B cell (primary cell): ENCODE results near the gene CKAP2L. TPM values are rescaled to one million over a fixed set of nuclear protein-coding genes. Genes with fewer than 3 reads are reported as not detected.

Experiments
- ATAC-seq: fragments of 200-7000 bp; cut with Tn5 transposase; one replicate; pipeline ENCODE4 v1.10.0; 2021; ENCODE audit warnings: low read depth, mild to moderate bottlenecking, moderate number of reproducible peaks, moderate library complexity
- CTCF ChIA-PET: fragments of 350-600 bp; sonication (Branson Sonifier 250); formaldehyde crosslinking; loops from one replicate; lab custom pipeline; 2021; ENCODE audit warnings: antibody characterized with exemption, inconsistent platforms; lab: Charles Lee
- POLR2A ChIA-PET: fragments of 350-600 bp; sonication (Branson Sonifier 250); formaldehyde crosslinking; loops from one replicate; lab custom pipeline; 2021; ENCODE audit warnings: antibody characterized with exemption; lab: Charles Lee
- DNase-seq: peaks from one replicate; pipeline ENCODE4 v3.0.0; 2013
- H2AFZ ChIP-seq: 2 replicates; pipeline ENCODE4 v1.6.1; 2012; ENCODE audit warnings: mild to moderate bottlenecking, low read depth, low read length; ENCODE audit not compliant: insufficient read depth, poor library complexity, severe bottlenecking
- H3K27ac ChIP-seq, 2 donors: 1 replicate in 1 of 2; 2 replicates in 1 of 2; pipeline ENCODE4 v1.5.1; 2012 to 2013; ENCODE audit warnings: low read length in 2 of 2, mild to moderate bottlenecking in 2 of 2, moderate library complexity in 1 of 2
- H3K27me3 ChIP-seq, 4 experiments: fragments of 200-600 bp in 1 of 4; sonication (generic) in 1 of 4; replicated peaks in 1 of 4; 1 replicate in 2 of 4; 2 replicates in 2 of 4; pipeline versions ENCODE4 v1.6.1 to v1.7.0; 2013 to 2016; ENCODE audit warnings: low read length in 3 of 4, mild to moderate bottlenecking in 2 of 4, mixed read lengths in 1 of 4, moderate library complexity in 1 of 4; ENCODE audit not compliant: insufficient read depth in 4 of 4, control insufficient read depth in 3 of 4; ENCODE audit errors: control extremely low read depth in 1 of 4
- H3K36me3 ChIP-seq, 2 experiments: replicated peaks in 1 of 2; 1 replicate in 1 of 2; 2 replicates in 1 of 2; pipeline versions ENCODE4 v1.6.1 to v1.7.1; 2013; ENCODE audit warnings: low read length in 1 of 2; ENCODE audit not compliant: insufficient read depth in 2 of 2, control insufficient read depth in 1 of 2; ENCODE audit errors: control extremely low read depth in 1 of 2, extremely low read depth in 1 of 2
- H3K4me1 ChIP-seq, 2 donors: fragments of 200-600 bp in 1 of 2; sonication (generic) in 1 of 2; 1 replicate in 1 of 2; 2 replicates in 1 of 2; pipeline versions ENCODE4 v1.5.1 to v1.6.1; 2013 to 2017; ENCODE audit warnings: low read length in 2 of 2; ENCODE audit not compliant: control insufficient read depth in 2 of 2, insufficient read depth in 2 of 2
- H3K4me2 ChIP-seq: replicated peaks from 2 replicates; pipeline ENCODE3; 2012; ENCODE audit warnings: mild to moderate bottlenecking, low read depth, low read length; ENCODE audit not compliant: poor library complexity, severe bottlenecking
- H3K4me3 ChIP-seq, 5 experiments: fragments of 200-600 bp in 1 of 5; sonication (generic) in 1 of 5; 1 replicate in 3 of 5; 2 replicates in 2 of 5; pipeline versions ENCODE4 v1.5.1 to v1.7.0; 2011 to 2016; ENCODE audit warnings: low read length in 4 of 5, mild to moderate bottlenecking in 4 of 5, low read depth in 2 of 5, control low read depth in 1 of 5, moderate library complexity in 1 of 5; ENCODE audit not compliant: insufficient read depth in 1 of 5; ENCODE audit errors: control extremely low read depth in 1 of 5, extremely low read depth in 1 of 5
- H3K79me2 ChIP-seq: fragments of 200-600 bp; sonication (generic); one replicate; pipeline ENCODE4 v1.6.0; 2016; ENCODE audit warnings: low read length; ENCODE audit not compliant: control insufficient read depth, insufficient read depth
- H3K9ac ChIP-seq: fragments of 200-600 bp; sonication (generic); 2 replicates; pipeline ENCODE4 v1.6.1; 2017; ENCODE audit warnings: mild to moderate bottlenecking, low read length, moderate library complexity
- H3K9me3 ChIP-seq, 3 donors: one replicate each; pipeline versions ENCODE4 v1.6.1 to v1.7.1; 2013; ENCODE audit warnings: low read length in 2 of 3; ENCODE audit not compliant: control insufficient read depth in 2 of 3, insufficient read depth in 1 of 3; ENCODE audit errors: control extremely low read depth in 1 of 3
- H4K20me1 ChIP-seq: 2 replicates; pipeline ENCODE4 v1.6.0; 2012; ENCODE audit warnings: mild to moderate bottlenecking, low read length; ENCODE audit not compliant: insufficient read depth, control insufficient read depth, poor library complexity, severe bottlenecking
- H3K27ac Mint-ChIP-seq: one replicate; pipeline ENCODE4 v1.8.0; 2021; ENCODE audit warnings: mixed read lengths
- H3K27me3 Mint-ChIP-seq: one replicate; pipeline ENCODE4 v1.8.0; 2021; ENCODE audit warnings: mixed read lengths
- H3K4me1 Mint-ChIP-seq: one replicate; pipeline ENCODE4 v1.8.0; 2021; ENCODE audit warnings: mixed read lengths
- H3K4me3 Mint-ChIP-seq: one replicate; pipeline ENCODE4 v1.8.0; 2021; ENCODE audit warnings: mixed read lengths
- H3K9me3 Mint-ChIP-seq: one replicate; pipeline ENCODE4 v1.8.0; 2022; ENCODE audit warnings: mixed read lengths; ENCODE audit not compliant: insufficient read depth
- CTCF ChIP-seq: fragments of 200-600 bp; IDR thresholded peaks from one replicate; pipeline ENCODE4 v1.8.0; 2022; ENCODE audit warnings: antibody characterized with exemption, mild to moderate bottlenecking
- EZH2 ChIP-seq: IDR thresholded peaks from 2 replicates; pipeline ENCODE4 v1.6.1; 2012; ENCODE audit warnings: borderline replicate concordance, low read depth, mild to moderate bottlenecking, moderate library complexity, low read length; ENCODE audit not compliant: insufficient read depth, poor library complexity, severe bottlenecking
- WGBS: methylation state at CpG from one replicate; pipeline ENCODE4 v1.1.5; 2013; ENCODE audit warnings: missing lambda C conversion rate; ENCODE audit not compliant: insufficient coverage; 5-methylcytosine and 5-hydroxymethylcytosine counted together
- intact Hi-C: fragments of 100-400 bp; cut with micrococcal nuclease; formaldehyde crosslinking; loops from one replicate; pipeline ENCODE4 v1.10.0; 2022
- polyA plus RNA-seq: library from polyadenylated mRNA; depleted of rRNA; stranded (reverse); fragments of >200 nt; gene quantifications from 2 replicates; pipeline ENCODE4 v1.2.3, GENCODE V29; 2012
- total RNA-seq, 2 donors: library from RNA; stranded (reverse); fragments of 120-200 nt in 1 of 2; gene quantifications; 1 replicate in 1 of 2; 2 replicates in 1 of 2; pipeline versions ENCODE4 v1.2.3 to v1.2.4, GENCODE V29; 2013 to 2022

CKAP2L gene
- total and polyA plus RNA-seq, 2 donors (not counting 1 experiment from before 2014, with no cell fraction given): 0.01 to 0.25 TPM

GRCh38 chr2:112723995-112724394, 40.4 kb downstream of the CKAP2L start:
- H3K79me2 ChIP-seq: no peaks in the 10 kb centered on the region
- no peak overlapping the region for H3K4me3 ChIP-seq
- peaks cover 8 to 29% of the 10 kb centered on the region in 2 donors for H3K4me1 ChIP-seq
- CTCF ChIA-PET: interaction anchor here (1.1 to 19.8 kb wide), 6 partner anchors 8 to 123 kb away, joined by 3 to 496 read pairs (median 62); no protein-coding TSS in a partner anchor
- ATAC-seq (no peak), DNase-seq (no peak)
- H2AFZ ChIP-seq: no peak overlapping the region
- no peak overlapping the region for H3K9ac ChIP-seq
- H3K27me3 ChIP-seq: no peaks in the 10 kb centered on the region
- Mint-ChIP-seq H3K27me3 (no peaks in the 10 kb centered on the region), H3K4me3 (no peak overlapping the region), H3K9me3 (no peaks in the 10 kb centered on the region), H3K27ac (no peak overlapping the region), H3K4me1 (peaks cover 17% of the 10 kb centered on the region)
- no peak overlapping the region for H3K27ac ChIP-seq
- intact Hi-C loops: loop anchor here (10.0 kb wide), 1 partner anchor 669 kb away; the partner anchor contains the start of gene TMEM87B
- H3K36me3 ChIP-seq: no peaks in the 10 kb centered on the region
- TF ChIP-seq CTCF (no peak), EZH2 (no peak)
- POLR2A ChIA-PET: interaction anchor here (1.7 to 3.8 kb wide), 2 partner anchors 16 to 78 kb away, joined by 4 to 19 read pairs; partner anchors contain the start of gene SLC20A1
- no peaks in the 10 kb centered on the region for H3K9me3 ChIP-seq
- H3K4me2 ChIP-seq: no peak overlapping the region
- no peaks in the 10 kb centered on the region for H4K20me1 ChIP-seq
- over 99% methylated on average over 8 of the region's 8 CpGs for WGBS

- WGBS: 94% methylated on average over 2 of the region's 6 CpGs
- ChIA-PET CTCF (interaction anchor here (0.6 to 19.8 kb wide), 5 partner anchors 17 to 641 kb away, joined by 3 to 496 read pairs (median 67); no protein-coding TSS in a partner anchor), POLR2A (interaction anchor here (1.7 to 3.8 kb wide), 2 partner anchors 15 to 77 kb away, joined by 4 to 19 read pairs; partner anchors contain the start of gene SLC20A1)
- no peak overlapping the region for H2AFZ ChIP-seq
- no peaks in the 10 kb centered on the region for H3K9me3 ChIP-seq
- no peak overlapping the region for H3K27ac ChIP-seq
- H3K4me2 ChIP-seq: no peak overlapping the region
- no peak overlapping the region for H3K27ac Mint-ChIP-seq
- H3K4me3 ChIP-seq: no peak overlapping the region
- ATAC-seq (no peak), DNase-seq (no peak)
- H3K27me3 ChIP-seq: no peaks in the 10 kb centered on the region
- TF ChIP-seq EZH2 (no peak), CTCF (no peak)
- H3K27me3 Mint-ChIP-seq: no peaks in the 10 kb centered on the region
- peaks cover 8 to 29% of the 10 kb centered on the region in 2 donors for H3K4me1 ChIP-seq
- no peak overlapping the region for H3K4me3 Mint-ChIP-seq
- H4K20me1 ChIP-seq: no peaks in the 10 kb centered on the region
- H3K9ac ChIP-seq: no peak overlapping the region
- H3K4me1 Mint-ChIP-seq: peaks cover 17% of the 10 kb centered on the region
- H3K9me3 Mint-ChIP-seq: no peaks in the 10 kb centered on the region
- no peaks in the 10 kb centered on the region for H3K79me2 ChIP-seq
- intact Hi-C loops: loop anchor here (10.0 kb wide), 1 partner anchor 669 kb away; the partner anchor contains the start of gene TMEM87B
- H3K36me3 ChIP-seq: no peaks in the 10 kb centered on the region
These were observed 40.9 kb downstream of the CKAP2L start for GRCh38 chr2:112723547-112723940.
